HepG2 (cell line): ENCODE data around the gene RDM1. TPM values are rescaled to one million over a fixed set of nuclear protein-coding genes. Genes with fewer than 3 reads are reported as not detected.

Experiments used
- ATAC-seq: fragments of 200-7000 bp; cut with Tn5 transposase; 3 replicates; pipeline ENCODE4 v1.9.1; 2020; ENCODE audit warnings: mild to moderate bottlenecking, moderate library complexity
- BruUV-seq: library from RNA; stranded (reverse); fragments of 400-500 nt; replicated peaks from 2 replicates; lab custom pipeline; 2021; lab: Mats Ljungman, UMichigan
- CTCF ChIA-PET: fragments of 300-600 bp; formaldehyde crosslinking; extraction: SDS; loops from one replicate; lab custom pipeline; 2021; ENCODE audit warnings: low total read pairs, inconsistent platforms, low intra/inter-chr PET ratio; lab: Yijun Ruan, JAX
- POLR2A ChIA-PET: fragments of 350-600 bp; sonication (Branson Sonifier 250); formaldehyde crosslinking; loops from one replicate; lab custom pipeline; 2020; ENCODE audit warnings: antibody characterized with exemption, inconsistent platforms; lab: Yijun Ruan, JAX
- DNase-seq: peaks from one replicate; pipeline ENCODE4 v3.0.0-alpha.2; 2015; ENCODE audit warnings: low spot score
- FAIRE-seq: peaks from 3 replicates; lab custom pipeline; 2011; peaks lifted over from hg19 to GRCh38; lab: Jason Lieb, UNC
- H2AFZ ChIP-seq: one replicate; pipeline ENCODE4 v1.6.1; 2011; ENCODE audit warnings: low read length, inconsistent platforms
- H3K27ac ChIP-seq: fragments of 300-600 bp; 3 replicates; pipeline ENCODE4 v1.8.0; 2011; ENCODE audit warnings: mixed run types, mild to moderate bottlenecking, mixed read lengths, low read length, inconsistent platforms; ENCODE audit not compliant: insufficient read depth; ENCODE audit errors: extremely low read length
- H3K27me3 ChIP-seq, 2 experiments: fragments of 200-600 bp in 1 of 2; 2 replicates in 1 of 2; 3 replicates in 1 of 2; pipeline versions ENCODE4 v1.6.0 to v1.8.0; 2011; ENCODE audit warnings: low read length in 2 of 2, mild to moderate bottlenecking in 2 of 2, moderate library complexity in 2 of 2, inconsistent platforms in 1 of 2; ENCODE audit not compliant: insufficient read depth in 2 of 2, control insufficient read depth in 1 of 2
- H3K36me3 ChIP-seq, 2 experiments: fragments of 200-600 bp in 1 of 2; replicated peaks in 1 of 2; 2 replicates in 1 of 2; 3 replicates in 1 of 2; pipeline versions ENCODE4 v1.5.1 to v1.8.0; 2011; ENCODE audit warnings: low read length in 2 of 2, inconsistent platforms in 1 of 2; ENCODE audit not compliant: insufficient read depth in 2 of 2, control insufficient read depth in 1 of 2
- H3K4me1 ChIP-seq: 2 replicates; pipeline ENCODE4 v1.5.1; 2012; ENCODE audit warnings: low read length, inconsistent platforms; ENCODE audit not compliant: insufficient read depth
- H3K4me2 ChIP-seq: 2 replicates; pipeline ENCODE4 v1.6.0; 2011; ENCODE audit warnings: low read depth, low read length, inconsistent platforms
- H3K4me3 ChIP-seq, 3 experiments: fragments of 200-600 bp in 1 of 3; sonication (generic), shearing (Covaris generic) in 1 of 3; replicated peaks in 1 of 3; 2 replicates each; pipeline ENCODE4 v1.5.1; 2011 to 2016; ENCODE audit warnings: low read length in 3 of 3, inconsistent platforms in 2 of 3, low read depth in 2 of 3, mild to moderate bottlenecking in 2 of 3, control low read depth in 1 of 3, mixed read lengths in 1 of 3; ENCODE audit not compliant: insufficient read depth in 1 of 3
- H3K79me2 ChIP-seq: one replicate; pipeline ENCODE4 v1.6.1; 2011; ENCODE audit warnings: low read length, inconsistent platforms; ENCODE audit not compliant: insufficient read depth
- H3K9ac ChIP-seq: 2 replicates; pipeline ENCODE4 v1.6.0; 2011; ENCODE audit warnings: mild to moderate bottlenecking, low read depth, low read length, inconsistent platforms; ENCODE audit not compliant: insufficient read depth
- H3K9me3 ChIP-seq: 2 replicates; pipeline ENCODE4 v1.5.1; 2012; ENCODE audit warnings: mild to moderate bottlenecking, low read length
- H4K20me1 ChIP-seq: 2 replicates; pipeline ENCODE4 v1.6.0; 2011; ENCODE audit warnings: inconsistent platforms, mild to moderate bottlenecking, low read length, moderate library complexity; ENCODE audit not compliant: insufficient read depth
- CEBPB ChIP-seq: IDR thresholded peaks from 2 replicates; pipeline ENCODE4 v1.6.1; 2011; ENCODE audit warnings: low read depth, low read length, improper control_type of control experiment, borderline replicate concordance
- FIP1L1 ChIP-seq: fragments of 200-400 bp; formaldehyde crosslinking; IDR thresholded peaks from 2 replicates; pipeline ENCODE4 v1.6.1; 2018; ENCODE audit warnings: low read depth, mild to moderate bottlenecking, low read length, moderate library complexity, borderline replicate concordance; ENCODE audit not compliant: insufficient read depth
- HNRNPL ChIP-seq: fragments of 200-400 bp; formaldehyde crosslinking; IDR thresholded peaks from 2 replicates; pipeline ENCODE4 v1.6.1; 2017; ENCODE audit warnings: mild to moderate bottlenecking, low read depth, low read length
- ISX ChIP-seq: sonication (generic); formaldehyde crosslinking; conservative IDR thresholded peaks from 2 replicates; pipeline ENCODE4 v1.5.0; 2020; ENCODE audit warnings: missing genetic modification reagents
- PHF21A ChIP-seq: sonication (generic); formaldehyde crosslinking; IDR thresholded peaks from 2 replicates; pipeline ENCODE4 v1.5.0; 2020; ENCODE audit warnings: mild to moderate bottlenecking, missing genetic modification reagents
- PHF5A ChIP-seq: IDR thresholded peaks from one replicate; pipeline ENCODE4 v1.6.1; 2018; ENCODE audit warnings: low read depth, missing genetic modification reagents; ENCODE audit not compliant: unreplicated experiment
- RFX3 ChIP-seq: IDR thresholded peaks from 2 replicates; pipeline ENCODE4 v1.6.1; 2016; ENCODE audit warnings: missing biosample characterization, missing genetic modification reagents
- SMC3 ChIP-seq: IDR thresholded peaks from 2 replicates; pipeline ENCODE4 v1.6.1; 2011; ENCODE audit warnings: low read length, improper control_type of control experiment
- SOX6 ChIP-seq, 2 experiments: fragments of 450-650 bp in 1 of 2; sonication (generic) in 1 of 2; formaldehyde crosslinking in 1 of 2; IDR thresholded peaks; 2 replicates each; pipeline versions ENCODE4 v1.4.0 to v1.6.1; 2017 to 2020; ENCODE audit warnings: antibody characterized with exemption in 1 of 2, mild to moderate bottlenecking in 1 of 2, missing genetic modification reagents in 1 of 2
- STAG1 ChIP-seq: sonication (generic); formaldehyde crosslinking; IDR thresholded peaks from 2 replicates; pipeline ENCODE4 v1.4.0; 2020; ENCODE audit warnings: missing genetic modification reagents
- YEATS2 ChIP-seq: sonication (generic); formaldehyde crosslinking; IDR thresholded peaks from 2 replicates; pipeline ENCODE4 v1.4.0; 2020; ENCODE audit warnings: missing genetic modification reagents, borderline replicate concordance
- ZFP36L2 ChIP-seq: sonication (generic); formaldehyde crosslinking; IDR thresholded peaks from 2 replicates; pipeline ENCODE4 v1.4.0; 2020; ENCODE audit warnings: missing genetic modification reagents
- ZNF556 ChIP-seq: sonication (generic); formaldehyde crosslinking; IDR thresholded peaks from 2 replicates; pipeline ENCODE4 v1.4.0; 2020; ENCODE audit warnings: mild to moderate bottlenecking, missing genetic modification reagents, borderline replicate concordance
- ZSCAN9 ChIP-seq: IDR thresholded peaks from 2 replicates; pipeline ENCODE4 v1.6.1; 2016; ENCODE audit warnings: borderline replicate concordance
- WGBS: methylation state at CpG from one replicate; pipeline ENCODE4 v1.1.6; 2017; ENCODE audit warnings: low lambda C conversion rate; 5-methylcytosine and 5-hydroxymethylcytosine counted together
- in situ Hi-C: cut with HindIII; loops from 2 replicates; pipeline ENCODE4 v1.10.0; 2017; ENCODE audit warnings: low pct_unique_long_range_greater_than_20kb; ENCODE audit not compliant: extremely low pct_ligation_motif_present
- intact Hi-C: fragments of 100-400 bp; cut with micrococcal nuclease; formaldehyde crosslinking; loops from one replicate; pipeline ENCODE4 v1.10.0; 2022; ENCODE audit not compliant: unreplicated experiment
- polyA plus RNA-seq, 8 experiments: library from polyadenylated mRNA; depleted of rRNA in 3 of 8; stranded (reverse) in 7 of 8; unstranded in 1 of 8; fragments of >200 nt; fragmentation: Illumina TruSeq in 4 of 8; extraction: Trizol in 4 of 8; gene quantifications; 2 replicates each; pipeline versions ENCODE4 v1.2.1 to v1.2.3, GENCODE V29; 2011 to 2016; ENCODE audit warnings: low read depth in 4 of 8, missing spikeins in 1 of 8, mixed read lengths in 1 of 8; ENCODE audit not compliant: insufficient read depth in 1 of 8
- total RNA-seq, 5 experiments: library from RNA; depleted of rRNA; stranded (reverse); fragments of >200 nt; fragmentation: Illumina TruSeq; extraction: Trizol; gene quantifications; 2 replicates each; pipeline ENCODE4 v1.2.3, GENCODE V29; 2016; ENCODE audit warnings: low read depth in 1 of 5
- TF ChIP-seq, protein P1 (sequence below): sonication (generic); formaldehyde crosslinking; IDR thresholded peaks from 2 replicates; pipeline ENCODE4 v1.4.0; 2020; ENCODE audit warnings: missing genetic modification reagents, mild to moderate bottlenecking, borderline replicate concordance
- TF ChIP-seq, protein P2 (sequence below): IDR thresholded peaks from 2 replicates; pipeline ENCODE4 v1.6.1; 2016; ENCODE audit warnings: missing genetic modification reagents, missing compliant biosample characterization

RDM1 gene
- total and polyA plus RNA-seq, 2 of the 13 experiments (the other 11 are each of a cell fraction or from before 2014, with no cell fraction given) = 0.28 to 0.40 TPM

DNA sequence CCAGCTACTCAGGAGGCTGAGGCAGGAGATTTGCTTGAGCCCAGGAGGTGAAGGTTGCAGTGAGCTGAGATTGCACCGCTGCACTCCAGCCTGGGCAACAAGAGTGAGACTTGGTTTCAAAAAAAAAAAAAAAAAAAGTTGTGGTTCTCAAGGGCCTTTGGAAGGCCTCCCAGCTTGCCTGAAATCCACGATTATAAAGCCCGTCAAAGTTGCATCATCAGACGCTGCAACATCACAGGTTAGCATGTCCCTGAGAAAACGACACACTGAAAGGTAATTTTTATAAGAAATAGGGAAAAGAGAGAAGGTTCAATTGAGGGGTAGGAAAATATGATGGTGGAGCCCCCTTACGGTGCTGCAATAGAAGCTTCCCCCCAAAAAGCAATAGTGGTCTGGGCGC is 17.5 kb upstream of the RDM1 start:
- Histone ChIP-seq H3K27me3 (peaks cover 0 to 5% of the 10 kb centered on the region in 2 experiments; a peak in 1 of 5 replicates), H3K4me3 (no peak overlapping the region), H2AFZ (no peak overlapping the region), H3K4me2 (no peak overlapping the region), H3K4me1 (0 out of 2 replicates have a peak, but pooled peaks cover 5% of the 10 kb centered on the region), H3K9me3 (no peaks in the 10 kb centered on the region), H3K36me3 (no peaks in the 10 kb centered on the region), H3K9ac (no peak overlapping the region), H4K20me1 (no peaks in the 10 kb centered on the region), H3K27ac (no peak overlapping the region), H3K79me2 (no peaks in the 10 kb centered on the region)
- DNase-seq = no peak
- ChIA-PET CTCF (interaction anchor here (3.5 kb wide), 1 partner anchor 201 kb away, joined by 26 read pairs; no protein-coding TSS in a partner anchor), POLR2A (interaction anchor here (1.2 kb wide), 1 partner anchor 33 kb away, joined by 4 read pairs; the partner anchor contains the start of gene CCL16)
- in situ Hi-C loops = no loop called here
- no peak for ATAC-seq
- WGBS = 44% methylated on average over 7 of the region's 7 CpGs
- no TSS peak for BruUV-seq
- FAIRE-seq = no peak
- TF ChIP-seq RFX3 (CRISPR knock-in tag) = no peak
- 0 out of 2 replicates have a peak, but pooled peaks have one; percentile 13 for TF ChIP-seq CEBPB
- intact Hi-C loops = no loop called here

DNA sequence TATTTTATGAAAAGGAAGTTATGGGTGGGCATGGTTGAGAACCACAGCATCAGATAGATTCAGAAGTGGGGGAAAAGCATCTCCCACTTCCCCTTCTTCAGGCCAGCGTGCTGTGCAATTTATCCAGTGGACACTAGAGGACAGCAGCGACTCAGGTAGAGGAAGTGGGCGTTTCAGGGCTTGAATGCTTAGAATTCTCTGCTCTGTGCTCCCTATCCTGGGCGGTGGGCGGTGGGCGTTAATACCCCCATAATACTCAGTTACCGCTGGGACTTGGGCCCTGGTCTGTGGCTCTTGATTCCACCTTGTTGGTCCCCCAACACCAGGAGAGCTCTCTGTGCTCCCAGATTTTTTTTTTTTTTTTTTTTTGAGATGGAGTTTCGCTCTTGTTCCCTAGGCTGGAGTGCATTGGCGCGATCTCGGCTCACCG is 16.6 kb upstream of the RDM1 start:
- 12% methylated on average over 11 of the region's 12 CpGs for WGBS
- FAIRE-seq (no peak), DNase-seq (peak; percentile 52), ATAC-seq (peak; percentile 91)
- no peaks in the 10 kb centered on the region for H4K20me1 ChIP-seq
- H3K27ac ChIP-seq = no peak overlapping the region
- H3K4me2 ChIP-seq = peak overlapping the region; percentile 73
- no peaks in the 10 kb centered on the region for H3K79me2 ChIP-seq
- intact Hi-C loops (loop anchor here (1.0 kb wide), 1 partner anchor 202 kb away; no protein-coding TSS in a partner anchor), in situ Hi-C loops (no loop called here)
- H3K4me3 ChIP-seq = peak overlapping the region in 1 of 3 experiments; percentile 32; a peak in 1 of 6 replicates
- no peak overlapping the region for H3K9ac ChIP-seq
- ChIA-PET CTCF (interaction anchor here (1.0 to 3.5 kb wide), 4 partner anchors 23 to 536 kb away, joined by 3 to 26 read pairs (median 6); no protein-coding TSS in a partner anchor), POLR2A (interaction anchor here (1.2 kb wide), 1 partner anchor 34 kb away, joined by 4 read pairs; the partner anchor contains the start of gene CCL16)
- peaks cover 0 to 6% of the 10 kb centered on the region in 2 experiments; a peak in 1 of 5 replicates for H3K27me3 ChIP-seq
- no TSS peak for BruUV-seq
- H3K4me1 ChIP-seq = 0 out of 2 replicates have a peak, but pooled peaks cover 5% of the 10 kb centered on the region
- H2AFZ ChIP-seq = no peak overlapping the region
- H3K36me3 ChIP-seq = no peaks in the 10 kb centered on the region
- H3K9me3 ChIP-seq = no peaks in the 10 kb centered on the region
- TF ChIP-seq FIP1L1 (no peak), PHF21A (CRISPR knock-in tag) (no peak), ZSCAN9 (CRISPR knock-in tag) (no peak), HNRNPL (no peak), PHF5A (CRISPR knock-in tag) (no peak), SMC3 (peak; percentile 87), ZNF556 (CRISPR knock-in tag) (no peak), ISX (no peak), SOX6 (IDR thresholded peaks at IDR 0.05) (no peak), SOX6 (CRISPR knock-in tag; IDR thresholded peaks at IDR 0.05) (no peak), ZFP36L2 (CRISPR knock-in tag) (no peak), YEATS2 (CRISPR knock-in tag) (no peak), STAG1 (peak; percentile 95)
- TF ChIP-seq, protein P1, sequence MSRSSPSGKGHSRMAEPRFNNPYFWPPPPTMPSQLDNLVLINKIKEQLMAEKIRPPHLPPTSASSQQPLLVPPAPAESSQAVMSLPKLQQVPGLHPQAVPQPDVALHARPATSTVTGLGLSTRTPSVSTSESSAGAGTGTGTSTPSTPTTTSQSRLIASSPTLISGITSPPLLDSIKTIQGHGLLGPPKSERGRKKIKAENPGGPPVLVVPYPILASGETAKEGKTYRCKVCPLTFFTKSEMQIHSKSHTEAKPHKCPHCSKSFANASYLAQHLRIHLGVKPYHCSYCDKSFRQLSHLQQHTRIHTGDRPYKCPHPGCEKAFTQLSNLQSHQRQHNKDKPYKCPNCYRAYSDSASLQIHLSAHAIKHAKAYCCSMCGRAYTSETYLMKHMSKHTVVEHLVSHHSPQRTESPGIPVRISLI (CRISPR knock-in tag) = peak; percentile 67; the same call in 1 of the 2 replicates
- TF ChIP-seq, protein P2, sequence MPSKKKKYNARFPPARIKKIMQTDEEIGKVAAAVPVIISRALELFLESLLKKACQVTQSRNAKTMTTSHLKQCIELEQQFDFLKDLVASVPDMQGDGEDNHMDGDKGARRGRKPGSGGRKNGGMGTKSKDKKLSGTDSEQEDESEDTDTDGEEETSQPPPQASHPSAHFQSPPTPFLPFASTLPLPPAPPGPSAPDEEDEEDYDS (CRISPR knock-in tag) = no peak
